ENCODE results near the gene UFSP1. TPM values are rescaled to one million over a fixed set of nuclear protein-coding genes. Genes with fewer than 3 reads are reported as not detected.

Gene UFSP1
- polyA plus RNA-seq, 1 donor from 2014 or later, result 2.4 TPM

- no peak for TF ChIP-seq TAF1 (IDR thresholded peaks at IDR 0.05; ENCODE audit: low read depth)
- Histone ChIP-seq H3K9me2 (ENCODE audit: insufficient read depth, low read length) (no peaks in the 10 kb centered on the region), H2AFZ (ENCODE audit: low read depth, low read length) (no peak overlapping the region), H3K9ac (ENCODE audit: low read length) (no peak overlapping the region), H3K27me3 (ENCODE audit: insufficient read depth, low read depth, low read length) (no peaks in the 10 kb centered on the region), H3K4me2 (ENCODE audit: low read length) (no peak overlapping the region), H4K20me1 (ENCODE audit: insufficient read depth) (peaks cover 6% of the 10 kb centered on the region), H3K36me3 (ENCODE audit: insufficient read depth, low read length) (no peaks in the 10 kb centered on the region), H3F3A (ENCODE audit: insufficient read depth, low read length, poor library complexity, severe bottlenecking) (no peaks in the 10 kb centered on the region), H3K27ac (ENCODE audit: low read length) (no peak overlapping the region), H3K79me2 (replicated peaks; ENCODE audit: insufficient read depth, low read length) (peaks cover 58% of the 10 kb centered on the region), H3K9me3 (ENCODE audit: low read length) (no peaks in the 10 kb centered on the region), H3K4me3 (ENCODE audit: low read length) (no peak overlapping the region)
Observed at GRCh38 chr7:100878685-100879084, 10.8 kb downstream of the UFSP1 start.

- H3K27ac ChIP-seq (ENCODE audit: low read length), result no peak overlapping the region
- H4K20me1 ChIP-seq (ENCODE audit: insufficient read depth), result peaks cover 6% of the 10 kb centered on the region
- H3K9me3 ChIP-seq (ENCODE audit: low read length), result no peaks in the 10 kb centered on the region
- no peaks in the 10 kb centered on the region for H3F3A ChIP-seq (ENCODE audit: insufficient read depth, low read length, poor library complexity, severe bottlenecking)
- H3K27me3 ChIP-seq (ENCODE audit: insufficient read depth, low read depth, low read length), result no peaks in the 10 kb centered on the region
- no peak overlapping the region for H2AFZ ChIP-seq (ENCODE audit: low read depth, low read length)
- H3K9me2 ChIP-seq (ENCODE audit: insufficient read depth, low read length), result no peaks in the 10 kb centered on the region
- H3K4me2 ChIP-seq (ENCODE audit: low read length), result no peak overlapping the region
- H3K79me2 ChIP-seq (replicated peaks; ENCODE audit: insufficient read depth, low read length), result peaks cover 58% of the 10 kb centered on the region
- no peak overlapping the region for H3K9ac ChIP-seq (ENCODE audit: low read length)
- H3K4me3 ChIP-seq (ENCODE audit: low read length), result peak overlapping the region; percentile 95
- TF ChIP-seq EP300 (conservative IDR thresholded peaks at IDR 0.05; ENCODE audit: poor library complexity, severe bottlenecking), result no peak
- no peak for TF ChIP-seq REST (IDR thresholded peaks at IDR 0.05; ENCODE audit: borderline replicate concordance)
- TF ChIP-seq MXI1 (conservative IDR thresholded peaks at IDR 0.05; ENCODE audit: poor library complexity, severe bottlenecking), result no peak
- no peak for TF ChIP-seq CTCF (IDR thresholded peaks at IDR 0.05; ENCODE audit: poor library complexity, severe bottlenecking)
- TF ChIP-seq SMC3 (conservative IDR thresholded peaks at IDR 0.05; ENCODE audit: poor library complexity), result no peak
- no peak for TF ChIP-seq TAF1 (IDR thresholded peaks at IDR 0.05; ENCODE audit: low read depth)
- no peak for TF ChIP-seq POLR2AphosphoS5 (IDR thresholded peaks at IDR 0.05)
- no peak for TF ChIP-seq RAD21 (conservative IDR thresholded peaks at IDR 0.05)
- TF ChIP-seq EZH2 (IDR thresholded peaks at IDR 0.05; ENCODE audit: borderline replicate concordance, insufficient read depth, low read length, poor library complexity, severe bottlenecking), result no peak
- no peaks in the 10 kb centered on the region for H3K36me3 ChIP-seq (ENCODE audit: insufficient read depth, low read length)
Observed at GRCh38 chr7:100878013-100878412, 11.5 kb downstream of the UFSP1 start.

GRCh38 chr7:100875356-100875751 lies 14.2 kb downstream of the UFSP1 start:
- Histone ChIP-seq H2AFZ (ENCODE audit: low read depth, low read length) (peak overlapping the region; percentile 90), H3F3A (ENCODE audit: insufficient read depth, low read length, poor library complexity, severe bottlenecking) (no peaks in the 10 kb centered on the region), H3K36me3 (ENCODE audit: insufficient read depth, low read length) (no peaks in the 10 kb centered on the region)

More at GRCh38 chr7:100875356-100875751, 14.2 kb downstream of the UFSP1 start:
- TF ChIP-seq EZH2 (IDR thresholded peaks at IDR 0.05; ENCODE audit: borderline replicate concordance, insufficient read depth, low read length, poor library complexity, severe bottlenecking) (no peak), POLR2AphosphoS5 (IDR thresholded peaks at IDR 0.05) (no peak), EP300 (conservative IDR thresholded peaks at IDR 0.05; ENCODE audit: poor library complexity, severe bottlenecking) (no peak), CTCF (IDR thresholded peaks at IDR 0.05; ENCODE audit: poor library complexity, severe bottlenecking) (no peak), RAD21 (conservative IDR thresholded peaks at IDR 0.05) (no peak), MXI1 (conservative IDR thresholded peaks at IDR 0.05; ENCODE audit: poor library complexity, severe bottlenecking) (no peak), SMC3 (conservative IDR thresholded peaks at IDR 0.05; ENCODE audit: poor library complexity) (no peak), REST (IDR thresholded peaks at IDR 0.05; ENCODE audit: borderline replicate concordance) (no peak), TAF1 (IDR thresholded peaks at IDR 0.05; ENCODE audit: low read depth) (no peak)
- H3K9me2 ChIP-seq (ENCODE audit: insufficient read depth, low read length), result no peaks in the 10 kb centered on the region
- no peaks in the 10 kb centered on the region for H3K27me3 ChIP-seq (ENCODE audit: insufficient read depth, low read depth, low read length)
- H3K9me3 ChIP-seq (ENCODE audit: low read length), result no peaks in the 10 kb centered on the region
- peak overlapping the region; percentile 99 for H3K9ac ChIP-seq (ENCODE audit: low read length)
- H3K4me2 ChIP-seq (ENCODE audit: low read length), result peak overlapping the region; percentile 76
- peaks cover 6% of the 10 kb centered on the region for H4K20me1 ChIP-seq (ENCODE audit: insufficient read depth)
- peaks cover 51% of the 10 kb centered on the region for H3K79me2 ChIP-seq (replicated peaks; ENCODE audit: insufficient read depth, low read length)
- peak overlapping the region; percentile 99 for H3K27ac ChIP-seq (ENCODE audit: low read length)
- peak overlapping the region; percentile 95 for H3K4me3 ChIP-seq (ENCODE audit: low read length)
